ENCODE data around the gene FOXA3.

The FOXA3 gene

DNA sequence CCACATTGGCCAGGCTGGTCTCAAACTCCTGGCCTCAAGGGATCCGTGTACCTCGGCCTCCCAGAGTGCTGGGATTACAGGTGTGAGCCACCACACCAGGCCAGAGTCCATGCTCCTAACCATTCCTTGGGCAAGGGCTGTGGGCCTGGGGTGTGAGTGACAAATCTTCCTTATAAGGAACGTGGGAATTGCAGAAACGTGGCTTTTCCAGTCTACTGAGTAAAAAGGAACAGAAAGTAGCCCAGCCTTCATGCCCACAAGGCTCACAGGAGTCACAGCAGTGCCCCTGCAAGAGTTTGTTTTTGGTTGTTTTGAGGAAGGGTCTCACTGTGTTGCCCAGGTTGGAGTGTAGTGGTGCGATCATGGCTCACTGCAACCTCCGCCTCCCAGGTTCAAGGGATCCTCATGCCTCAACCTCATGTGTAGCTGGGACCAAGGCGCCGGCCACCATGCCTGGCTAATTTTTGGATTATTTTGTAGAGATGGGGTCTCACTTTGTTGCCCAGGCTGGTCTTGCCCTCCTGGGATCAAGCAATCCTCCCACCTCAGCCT, 33.2 kb downstream of the FOXA3 start:
- DNase-seq = no peak

DNA sequence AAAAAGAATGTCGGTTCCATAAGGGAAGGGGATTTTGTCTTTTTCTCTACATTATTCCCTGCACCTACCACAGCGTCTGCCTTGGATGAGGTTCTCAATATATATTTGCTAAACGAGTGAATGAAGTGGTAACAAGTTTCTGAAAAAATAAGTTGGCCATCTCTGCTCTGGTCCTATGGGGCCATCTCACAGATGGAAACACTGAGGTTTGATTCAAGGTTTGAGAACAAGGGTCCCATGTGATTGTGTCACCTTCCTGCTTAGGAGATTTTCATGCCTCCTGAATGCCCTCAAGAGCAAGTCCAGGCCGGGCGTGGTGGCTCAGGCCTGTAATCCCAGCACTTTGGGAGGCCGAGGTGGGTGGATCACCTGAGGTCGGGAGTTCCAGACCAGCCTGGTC, 35.1 kb downstream of the FOXA3 start:
- DNase-seq = no peak

DNA sequence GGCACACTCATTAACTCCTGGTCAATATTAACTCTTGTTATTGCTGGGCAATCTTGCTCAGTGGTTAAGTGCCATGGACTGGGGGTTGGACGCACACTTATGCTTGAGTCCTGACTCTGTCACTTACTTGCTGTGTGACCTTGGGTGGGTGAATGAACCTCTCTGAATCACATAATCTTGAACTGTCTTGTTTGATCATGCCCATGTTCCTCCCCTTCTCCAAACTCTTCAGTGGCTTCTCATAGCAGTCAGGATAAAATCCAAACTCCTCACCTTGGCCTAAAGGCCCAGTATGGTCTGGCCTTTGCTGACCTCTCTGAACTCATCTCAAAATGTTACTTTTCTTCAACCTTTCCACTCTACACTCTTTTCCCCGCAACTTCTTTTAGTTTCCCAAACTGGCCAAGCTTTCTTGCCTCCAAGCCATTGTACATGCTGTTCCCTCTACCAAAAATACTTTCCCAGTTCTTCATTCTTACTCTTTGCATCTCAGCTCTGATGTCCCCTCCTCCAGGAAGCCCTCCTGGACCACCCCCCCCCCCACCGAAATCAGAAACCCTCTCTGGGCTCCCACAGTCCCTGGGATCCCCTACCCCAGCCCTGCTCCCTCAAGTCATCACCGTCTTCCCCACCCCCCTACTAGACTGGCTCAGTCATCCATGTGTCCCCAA, 35.9 kb downstream of the FOXA3 start:
- no peak for DNase-seq

DNA sequence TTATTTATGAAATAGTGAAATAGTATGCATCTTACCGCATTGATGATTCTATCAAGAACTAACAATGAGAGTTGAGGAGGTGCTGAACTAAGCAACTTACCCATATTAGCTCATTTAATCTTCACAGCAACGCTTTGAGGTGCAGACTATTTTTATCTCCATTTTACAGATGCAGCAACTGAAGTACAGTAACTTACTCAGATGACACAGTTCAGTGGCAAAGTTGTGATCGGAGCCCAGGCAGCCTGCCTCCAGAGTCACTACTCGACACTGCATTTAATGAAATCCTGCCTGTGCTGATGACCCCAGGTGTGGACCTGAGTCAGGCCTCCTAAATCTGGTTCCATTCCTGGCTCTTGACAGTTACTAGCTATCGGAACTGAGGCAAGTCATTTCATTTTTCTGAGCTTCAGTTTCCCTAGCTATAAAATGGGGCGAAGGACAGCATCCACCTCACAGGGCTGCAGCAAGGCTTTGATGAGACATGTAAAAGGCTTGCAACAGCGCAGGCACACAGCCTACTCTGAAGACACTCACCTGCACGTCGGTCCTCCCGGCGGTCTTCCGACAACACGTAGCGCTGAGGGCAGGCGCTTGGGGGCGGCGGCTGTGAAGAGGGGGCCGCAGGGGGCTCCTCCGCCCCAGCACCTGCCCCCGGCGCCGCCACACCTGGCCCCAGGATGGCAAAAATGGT, 36.8 kb downstream of the FOXA3 start:
- DNase-seq = no peak

DNA sequence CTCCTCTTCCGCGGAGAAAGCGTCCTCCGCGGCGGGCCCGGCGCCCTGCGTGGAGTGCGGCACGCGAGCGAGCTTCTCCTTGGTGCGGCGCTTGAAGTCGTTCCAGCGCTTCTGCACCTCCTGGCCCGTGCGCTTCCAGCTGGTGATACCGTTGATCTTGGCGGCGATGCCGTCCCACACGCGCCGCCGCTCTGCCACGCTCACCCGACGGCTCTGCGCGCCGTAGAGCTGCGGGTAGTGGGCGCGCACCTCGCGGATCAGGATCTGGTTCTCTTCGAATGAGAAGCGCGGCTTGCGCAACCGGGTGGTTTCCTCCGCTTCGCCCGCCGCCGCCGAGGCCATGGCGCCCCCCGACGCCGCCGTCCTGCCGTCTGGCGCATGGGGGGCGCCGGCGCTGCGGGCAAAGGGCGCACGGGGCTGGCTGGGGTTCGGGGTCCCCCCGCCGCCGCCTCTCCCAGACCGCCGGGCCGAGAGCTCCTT, 37.3 kb downstream of the FOXA3 start:
- DNase-seq = no peak

DNA sequence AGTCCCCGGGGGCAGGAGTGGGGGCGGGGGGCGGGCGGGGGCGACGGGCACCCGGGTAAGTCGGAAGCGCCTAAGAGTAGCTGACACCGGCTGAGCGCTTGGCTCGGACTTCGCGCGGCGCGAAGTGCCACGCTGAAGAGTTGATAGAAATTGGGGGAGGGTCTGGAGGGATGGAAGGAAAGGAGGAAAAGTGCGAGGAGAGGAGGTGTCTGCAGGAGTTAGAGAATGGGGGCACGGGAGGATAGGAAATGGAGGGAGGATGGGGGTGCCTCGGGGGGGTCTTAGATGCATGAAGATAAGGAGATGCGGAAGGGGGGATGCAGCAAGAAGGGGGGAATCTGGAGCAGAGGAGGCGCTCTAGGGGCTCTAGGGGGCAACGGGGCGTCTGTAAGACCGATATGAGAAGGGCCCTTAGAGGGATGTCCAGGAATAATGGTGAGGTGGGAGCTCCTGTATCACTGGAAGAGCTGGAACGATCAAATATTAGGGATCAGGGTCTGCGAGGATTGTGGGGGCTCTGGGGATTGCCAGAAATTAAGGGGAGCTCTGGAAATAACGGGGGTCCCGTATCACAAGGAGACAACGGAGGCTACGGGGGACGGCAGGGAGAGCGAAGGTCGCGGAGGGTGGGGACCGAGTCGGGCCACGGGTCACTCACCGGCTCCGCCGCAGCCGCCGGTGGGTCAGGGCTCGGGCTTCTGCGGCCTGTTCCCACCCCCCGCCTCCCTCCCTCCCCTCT, 38.0 kb downstream of the FOXA3 start, which contains the start of gene MYPOP:
Gene MYPOP, minus strand, starts transcription at position 702 of the 739 bp plus-strand sequence. CDS start 840 bp downstream, outside the sequence.
- no peak for DNase-seq

DNA sequence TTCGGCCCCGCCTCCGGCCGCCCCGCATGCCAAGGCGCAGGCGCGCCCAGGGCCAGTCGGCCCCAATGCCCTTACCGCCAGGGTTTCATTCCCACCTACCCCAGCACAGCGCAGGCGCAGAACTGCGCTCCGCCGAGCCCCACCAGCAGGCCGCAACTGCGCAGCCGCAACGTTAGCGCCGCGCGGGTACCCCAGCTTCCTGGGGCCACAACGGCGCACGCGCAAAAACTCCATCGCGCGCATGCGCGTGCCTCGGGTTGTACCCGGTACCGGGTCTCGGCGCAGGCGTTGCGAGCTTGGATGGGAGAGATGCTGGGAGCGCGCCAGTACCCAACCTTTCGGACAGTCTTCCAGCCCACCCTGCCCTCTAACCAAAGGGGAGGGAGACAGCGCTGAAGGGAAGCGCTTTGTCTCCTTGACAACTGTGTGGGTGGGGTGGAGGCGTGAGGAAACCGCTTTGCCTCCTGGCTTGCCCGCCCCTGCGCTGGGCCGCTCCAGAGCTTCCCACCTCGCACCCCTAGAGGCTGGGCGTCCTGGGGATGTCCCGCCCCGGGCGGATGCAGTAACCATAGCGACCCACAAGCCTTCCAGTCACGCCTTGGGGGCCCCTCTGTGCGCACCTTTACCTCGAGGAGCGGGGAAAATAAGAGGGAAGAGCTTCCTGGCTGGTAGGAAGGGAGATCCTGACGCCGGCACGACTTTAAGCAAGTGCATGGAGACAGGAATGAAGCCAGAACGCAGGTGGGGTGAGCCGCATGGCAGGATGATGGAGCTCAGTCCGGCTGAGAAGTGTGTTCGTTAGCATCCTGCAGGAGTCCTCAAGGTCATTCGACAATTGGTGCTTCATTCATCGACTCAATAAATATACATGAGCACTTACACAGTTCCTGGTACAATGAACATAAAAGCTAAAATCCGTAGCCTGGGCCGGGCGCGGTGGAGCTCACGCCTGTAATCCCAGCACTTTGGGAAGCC, 38.8 kb downstream of the FOXA3 start:
- peak; percentile 98 to 99 for DNase-seq

DNA sequence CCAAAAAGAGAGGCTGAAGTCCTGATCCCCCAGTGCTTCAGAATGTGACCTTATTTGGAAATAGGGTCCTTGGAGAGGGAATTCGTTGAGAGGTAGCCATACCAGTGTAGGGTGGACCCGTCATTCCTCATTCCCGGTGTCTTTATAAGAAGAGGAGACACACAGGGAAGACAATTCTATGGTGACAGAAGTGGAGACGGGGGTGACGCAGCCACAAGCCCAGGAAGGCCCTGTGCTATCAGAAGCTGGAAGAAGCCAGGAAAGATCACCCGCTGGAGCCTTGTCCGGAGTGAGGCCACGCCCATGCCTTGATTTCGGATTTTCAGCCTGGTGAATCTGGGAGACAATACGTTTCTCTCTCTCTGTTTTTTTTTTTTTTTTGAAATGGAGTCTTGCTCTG, 40.9 kb downstream of the FOXA3 start:
- no peak for DNase-seq

DNA sequence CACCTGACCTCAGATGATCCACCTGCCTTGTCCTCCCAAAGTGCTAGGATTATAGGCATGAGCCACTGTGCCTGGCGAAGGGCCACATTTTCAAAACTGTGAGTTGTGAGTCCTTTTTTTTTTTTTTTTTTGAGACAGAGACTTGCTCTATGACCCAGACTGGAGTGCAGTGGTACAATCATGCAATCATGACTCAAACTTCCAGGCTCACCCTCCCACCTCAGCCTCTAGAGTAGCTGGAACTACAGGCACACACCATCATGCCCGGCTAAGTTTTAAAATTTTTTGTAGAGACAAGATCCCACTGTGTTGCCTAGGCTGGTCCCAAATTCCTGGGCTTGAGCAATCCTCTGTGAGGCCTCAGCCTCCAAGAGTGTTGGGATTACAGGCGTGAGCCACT, 42.1 kb downstream of the FOXA3 start:
- DNase-seq = no peak

DNA sequence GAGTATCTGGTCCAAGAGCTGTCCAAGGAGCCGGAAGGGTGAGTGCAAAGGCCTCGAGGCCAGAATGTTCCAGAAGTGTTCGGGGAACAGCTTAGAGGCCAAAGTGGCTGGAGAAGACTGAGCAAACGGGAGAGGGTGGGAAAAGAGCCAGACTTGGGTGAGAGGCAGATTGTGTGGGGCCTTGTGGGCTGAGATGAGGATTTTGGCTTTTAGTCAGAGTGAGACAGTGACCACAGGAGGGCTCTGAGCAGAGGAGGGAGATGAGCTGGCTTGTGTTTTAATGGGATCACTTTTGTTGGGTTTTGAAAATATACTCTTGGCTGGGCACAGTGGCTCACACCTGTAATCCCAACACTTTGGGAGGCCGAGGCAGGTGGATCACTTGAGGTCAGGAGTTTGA, 44.8 kb downstream of the FOXA3 start:
- no peak for DNase-seq

DNA sequence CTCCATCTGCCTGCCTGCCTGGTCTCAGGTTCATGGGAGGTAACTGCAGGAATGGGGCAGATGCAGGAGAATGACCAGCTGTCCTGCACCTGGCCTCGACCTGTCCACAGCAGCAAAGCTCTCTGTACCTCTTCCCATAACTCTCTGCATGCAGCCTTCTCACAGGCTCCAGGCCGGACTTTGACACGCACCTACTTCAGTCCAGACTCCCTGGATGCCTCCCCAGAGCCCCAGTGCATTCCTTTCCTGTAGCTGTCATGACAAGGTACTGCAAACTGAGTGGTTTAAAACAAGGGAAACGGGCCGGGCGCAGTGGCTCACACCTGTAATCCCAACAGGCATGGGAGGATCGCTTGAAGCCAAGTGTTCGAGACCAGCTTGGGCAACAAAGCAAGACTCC, 47.2 kb downstream of the FOXA3 start:
- no peak for DNase-seq

DNA sequence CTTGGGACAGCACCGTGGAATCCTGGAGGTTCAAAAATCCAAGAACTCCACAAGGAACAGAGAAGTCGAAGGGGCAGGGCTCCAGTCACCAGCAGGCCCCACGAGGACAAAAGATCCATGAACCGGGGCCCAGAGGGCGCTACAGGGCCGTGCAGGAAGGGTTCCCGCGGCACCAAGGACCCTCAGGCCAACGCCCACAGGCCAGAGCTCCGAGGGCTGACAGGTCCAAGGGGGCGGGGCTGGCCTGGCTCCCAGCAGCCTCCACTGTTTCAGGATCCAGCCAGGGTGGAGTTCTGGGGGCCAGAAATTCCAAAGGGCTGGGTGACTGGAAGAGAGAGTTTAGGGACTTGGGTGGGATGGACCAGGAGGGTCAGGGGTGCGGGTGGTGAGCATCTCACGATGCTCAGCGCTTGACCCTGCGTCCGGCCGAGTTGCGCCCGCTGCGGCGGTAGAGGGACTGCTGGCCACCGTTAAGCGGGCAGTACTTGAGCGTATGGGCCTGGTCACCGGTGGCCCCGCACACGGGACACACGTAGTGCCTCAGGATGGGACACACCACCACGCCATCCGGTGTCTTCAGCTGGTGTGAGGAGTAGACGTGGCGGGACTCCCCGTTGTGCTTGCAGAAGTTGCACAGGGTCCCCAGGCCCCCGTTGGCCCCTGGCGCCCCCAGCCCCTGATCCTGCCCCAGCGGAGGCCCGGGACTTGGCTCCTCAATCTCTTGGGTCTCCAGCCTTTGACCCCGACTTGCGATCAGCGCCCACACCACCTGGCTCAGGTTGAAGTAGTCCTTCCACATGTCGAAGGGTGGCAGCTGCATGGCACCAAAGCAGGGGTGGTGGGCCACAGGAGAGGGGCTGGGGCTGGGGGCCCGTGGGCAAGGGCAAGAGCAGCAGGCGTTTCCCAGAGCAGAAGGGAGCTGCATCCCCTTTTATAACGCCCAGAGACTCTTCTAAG, 50.0 kb downstream of the FOXA3 start, which contains the start of gene NANOS2:
Gene NANOS2, minus strand, starts transcription at position 905 of the 957 bp plus-strand sequence. Its CDS starts 85 bp downstream, at position 820.
- DNase-seq = no peak

DNA sequence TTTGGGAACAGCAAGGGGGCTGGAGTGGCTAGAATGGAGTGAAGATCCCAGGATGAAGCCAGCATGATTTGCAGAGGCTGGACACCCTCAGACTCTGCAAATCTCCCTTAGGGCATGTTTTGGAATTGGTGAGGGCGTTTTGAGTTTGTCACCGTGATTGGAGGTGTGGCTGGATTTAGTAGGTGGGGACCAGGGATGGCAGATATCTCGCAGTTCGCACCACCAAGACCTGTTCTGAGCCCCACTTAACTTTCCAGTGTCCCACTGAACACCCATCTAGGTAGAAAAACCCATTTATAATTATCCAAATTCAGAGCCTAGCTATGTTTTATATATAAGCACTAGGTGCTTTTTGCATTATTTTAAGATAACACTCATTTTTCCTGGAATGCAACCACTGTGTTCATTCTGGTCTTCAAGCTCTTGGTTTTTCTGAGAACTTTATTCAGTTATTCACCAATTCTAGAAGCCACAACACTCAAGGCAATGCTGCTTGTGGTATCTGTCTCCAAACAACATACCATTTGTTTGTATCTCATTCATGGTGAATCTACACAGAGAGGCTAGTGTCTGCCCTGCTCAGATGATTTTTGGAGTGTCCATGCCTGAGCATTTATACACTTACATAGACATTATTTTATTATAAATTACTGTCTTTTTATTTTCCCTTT, 53.4 kb downstream of the FOXA3 start:
- no peak for DNase-seq

DNA sequence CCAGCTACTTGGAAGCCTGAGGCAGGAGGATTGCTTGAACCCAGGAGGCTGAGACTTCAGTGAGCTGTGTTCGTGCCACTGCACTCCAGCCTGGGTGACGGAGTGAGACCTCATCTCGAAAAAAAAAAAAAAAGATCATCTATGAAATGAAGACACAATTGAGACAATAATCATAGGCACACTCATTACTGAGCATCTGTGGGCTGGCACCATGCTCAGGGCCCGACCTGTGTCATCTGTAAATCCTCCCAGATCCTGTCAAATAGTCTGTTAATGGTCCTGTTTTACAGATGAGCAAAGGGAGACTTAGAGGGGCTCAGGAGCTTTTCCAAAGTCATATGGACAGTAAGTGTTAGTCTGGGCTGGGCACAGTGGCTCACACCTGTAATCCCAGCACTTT, 54.6 kb downstream of the FOXA3 start:
- DNase-seq = no peak

DNA sequence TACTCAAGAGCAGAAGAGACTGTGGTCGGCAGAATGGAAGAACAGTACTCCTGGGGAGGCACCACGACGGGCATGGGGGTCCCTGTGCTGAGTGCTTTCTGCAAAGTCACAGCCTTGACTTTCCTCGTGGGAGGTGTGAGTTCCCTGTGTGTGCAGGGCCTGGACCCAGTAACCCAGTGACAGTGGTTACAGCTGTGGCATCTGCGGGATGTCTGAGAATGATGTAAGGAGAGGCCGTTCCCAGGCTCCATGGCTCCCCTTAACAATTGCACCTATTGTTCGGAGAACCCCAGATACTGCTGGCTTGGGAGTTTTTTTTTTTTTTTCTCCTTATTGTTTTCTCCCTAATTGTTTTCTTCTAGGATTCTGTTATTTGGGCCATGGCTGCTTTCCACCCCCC, 55.6 kb downstream of the FOXA3 start:
- DNase-seq = no peak

DNA sequence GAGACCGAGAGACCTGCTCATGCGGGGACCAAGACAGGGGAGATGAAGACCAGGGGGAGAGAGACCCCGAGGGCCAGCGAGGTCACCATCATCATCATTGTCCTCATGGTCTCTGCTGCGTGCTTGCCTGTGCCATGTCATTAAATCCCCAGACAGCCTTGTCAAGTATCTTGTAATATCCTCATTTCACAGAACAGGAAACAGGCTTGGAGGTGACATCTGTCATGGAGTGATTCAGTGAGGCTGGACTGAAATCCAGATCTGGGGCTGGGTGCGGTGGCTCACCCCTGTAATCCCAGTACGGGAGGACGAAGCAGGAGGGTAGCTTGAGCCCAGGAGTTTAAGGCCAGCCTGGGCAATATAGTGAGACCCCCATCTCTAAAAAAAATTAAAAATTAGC, 56.3 kb downstream of the FOXA3 start:
- DNase-seq = no peak

DNA sequence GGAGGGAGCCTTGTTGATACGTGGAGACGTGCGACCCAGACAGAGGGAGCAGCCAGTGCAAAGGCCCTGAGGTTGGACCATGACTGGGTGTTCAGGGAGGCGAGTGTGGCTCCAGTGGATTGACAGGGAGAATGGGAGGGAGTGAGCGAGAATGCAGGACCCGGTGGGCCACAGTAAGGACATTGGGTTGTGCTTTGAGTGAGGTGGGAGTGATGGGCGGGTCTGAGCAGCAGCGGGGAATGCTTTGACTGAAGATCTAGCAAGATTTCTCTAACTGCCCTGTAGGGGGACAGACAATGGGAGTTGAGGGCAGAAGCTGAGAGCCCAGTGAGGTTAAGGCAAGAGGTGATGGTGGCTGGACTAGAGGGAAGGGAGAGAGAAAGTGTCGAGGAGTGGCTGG, 58.2 kb downstream of the FOXA3 start:
- no peak for DNase-seq

Measured in activated CD4-positive, alpha-beta T cell treated with anti-CD3 and anti-CD28 coated beads, Interleukin-2, amount 50 U/mL, for 4 hours (primary cell).